ENCODE data around the gene GRAMD4. TPM values are rescaled to one million over a fixed set of nuclear protein-coding genes. Genes with fewer than 3 reads are reported as not detected.
"Not testable (repeated sequence)": the region's sequence is repeated elsewhere in the genome, so short reads cannot be mapped to it uniquely, and the experiment has no call there.

GRAMD4 gene
- polyA plus RNA-seq, 6 donors from 2014 or later: 4.0 to 12.5 (median 6.9) TPM

DNA sequence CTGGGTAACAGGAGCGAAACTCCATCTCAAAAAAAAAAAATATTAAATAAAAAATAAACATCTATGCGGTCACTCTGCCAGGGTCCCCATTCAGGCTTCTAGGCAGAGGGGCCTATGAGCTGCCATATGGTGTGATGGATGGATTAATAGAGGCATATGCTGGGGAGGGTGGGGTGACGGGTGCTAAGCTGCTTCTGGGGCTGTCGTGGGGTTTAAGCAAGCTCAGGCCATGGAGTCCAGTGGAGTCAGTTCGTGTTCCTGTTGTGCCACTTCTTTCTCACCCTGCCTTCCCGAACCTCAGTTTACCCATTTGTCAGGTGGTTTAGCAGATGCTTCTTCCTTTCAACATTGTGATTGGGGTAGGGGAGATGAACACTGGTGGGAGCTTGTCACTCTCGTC is 9.0 kb upstream of the GRAMD4 start:
- no peak for DNase-seq
- H3K4me3 Mint-ChIP-seq: no peak overlapping the region
- no peak for ATAC-seq (ENCODE audit: low read depth in 2 of 2)
- no peaks in the 10 kb centered on the region for H3K27me3 Mint-ChIP-seq
- H3K9me3 Mint-ChIP-seq: no peaks in the 10 kb centered on the region
- no peaks in the 10 kb centered on the region for H3K36me3 Mint-ChIP-seq
- peaks cover 34 to 37% (median 35%) of the 10 kb centered on the region in 3 donors for H3K4me1 Mint-ChIP-seq
- no peak overlapping the region for H3K27ac Mint-ChIP-seq

- H3K4me1 Mint-ChIP-seq: peaks cover 34 to 36% (median 35%) of the 10 kb centered on the region in 3 donors
- ATAC-seq (ENCODE audit: low read depth in 2 of 2): no peak
- peak overlapping the region in 7 of 8 donors; percentile 60 to 93 (median 84) for H3K4me3 Mint-ChIP-seq
- peak overlapping the region in 5 of 6 donors; percentile 33 to 97 (median 85) for H3K27ac Mint-ChIP-seq
- no peaks in the 10 kb centered on the region for H3K9me3 Mint-ChIP-seq
- H3K27me3 Mint-ChIP-seq: no peaks in the 10 kb centered on the region
- H3K36me3 Mint-ChIP-seq: no peaks in the 10 kb centered on the region
- DNase-seq: no peak
These were observed 7.8 kb upstream of the GRAMD4 start for GRCh38 chr22:46612341-46612903.

DNA sequence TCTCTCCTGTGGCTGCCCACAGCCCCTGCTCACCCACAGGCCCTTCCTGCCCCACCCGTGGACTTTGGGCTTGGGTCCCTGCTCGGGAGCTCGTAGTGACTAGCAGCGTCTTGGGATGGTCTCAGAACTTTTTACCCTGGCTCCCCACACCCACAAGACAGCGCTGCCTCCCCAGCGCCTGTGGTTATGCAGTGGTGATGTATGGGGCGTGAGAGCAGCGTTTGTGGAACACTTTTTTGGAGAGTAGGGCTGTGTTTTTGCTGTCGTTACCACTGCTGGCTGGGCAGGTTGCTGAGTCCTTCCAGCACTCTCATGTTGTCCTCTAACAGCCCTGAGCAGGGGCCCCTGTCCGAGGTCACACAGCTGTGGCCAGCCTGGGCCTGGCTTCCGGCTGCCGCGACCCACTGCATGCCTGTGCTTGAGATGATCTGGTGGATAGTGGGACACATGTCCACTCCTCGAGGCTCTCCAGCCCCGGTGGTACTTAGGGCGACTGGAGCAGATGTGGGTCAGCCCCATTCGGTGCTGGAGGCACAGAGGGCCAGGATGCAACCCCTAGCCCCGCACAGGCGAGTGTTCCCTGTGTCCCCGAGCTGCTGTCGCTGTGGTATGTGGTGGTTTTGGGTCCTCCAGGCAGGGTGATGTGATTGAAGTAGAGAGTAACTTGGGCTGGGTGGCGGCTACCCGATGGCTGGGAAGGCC is 7.1 kb upstream of the GRAMD4 start:
- no peak for DNase-seq

DNA sequence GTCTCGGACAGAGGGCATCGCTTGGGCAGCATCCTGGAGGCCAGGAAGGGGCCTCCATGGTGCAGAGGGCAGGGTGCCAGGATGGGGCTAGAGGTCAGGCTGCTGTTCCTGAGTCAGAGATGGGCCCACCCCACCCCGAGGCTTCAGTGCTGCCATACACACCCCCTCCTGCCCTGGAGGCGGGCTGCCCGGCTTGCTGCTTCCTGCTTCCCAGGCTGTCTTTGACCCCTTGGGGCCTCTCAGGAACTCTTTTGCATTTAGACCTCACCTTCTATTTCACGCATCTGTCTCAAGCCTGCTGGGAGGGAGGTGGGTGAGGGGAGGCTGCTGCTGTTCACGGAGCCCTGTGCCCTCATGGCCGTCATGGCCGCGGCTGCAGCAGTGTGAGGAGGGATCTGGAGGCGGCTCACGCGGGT is 6.6 kb upstream of the GRAMD4 start:
- no peaks in the 10 kb centered on the region for H3K27me3 Mint-ChIP-seq
- no peaks in the 10 kb centered on the region for H3K36me3 Mint-ChIP-seq
- peak overlapping the region in 5 of 6 donors; percentile 81 to 97 (median 86) for H3K27ac Mint-ChIP-seq
- peaks cover 30 to 40% (median 33%) of the 10 kb centered on the region in 3 donors for H3K4me1 Mint-ChIP-seq
- no peak for DNase-seq
- ATAC-seq (ENCODE audit: low read depth in 2 of 2): peak in 1 of 2 donors; percentile 17
- peak overlapping the region; percentile 79 to 93 (median 88) for H3K4me3 Mint-ChIP-seq
- H3K9me3 Mint-ChIP-seq: no peaks in the 10 kb centered on the region

More for the DNA sequence above, 7.1 kb upstream of the GRAMD4 start:
- H3K4me1 Mint-ChIP-seq: peaks cover 29 to 37% (median 31%) of the 10 kb centered on the region in 3 donors
- H3K9me3 Mint-ChIP-seq: no peaks in the 10 kb centered on the region
- peak overlapping the region; percentile 79 to 93 (median 86) for H3K4me3 Mint-ChIP-seq
- H3K27me3 Mint-ChIP-seq: no peaks in the 10 kb centered on the region
- peak overlapping the region in 5 of 6 donors; percentile 33 to 97 (median 85) for H3K27ac Mint-ChIP-seq
- peak in 1 of 2 donors; percentile 15 for ATAC-seq (ENCODE audit: low read depth in 2 of 2)
- no peaks in the 10 kb centered on the region for H3K36me3 Mint-ChIP-seq

DNA sequence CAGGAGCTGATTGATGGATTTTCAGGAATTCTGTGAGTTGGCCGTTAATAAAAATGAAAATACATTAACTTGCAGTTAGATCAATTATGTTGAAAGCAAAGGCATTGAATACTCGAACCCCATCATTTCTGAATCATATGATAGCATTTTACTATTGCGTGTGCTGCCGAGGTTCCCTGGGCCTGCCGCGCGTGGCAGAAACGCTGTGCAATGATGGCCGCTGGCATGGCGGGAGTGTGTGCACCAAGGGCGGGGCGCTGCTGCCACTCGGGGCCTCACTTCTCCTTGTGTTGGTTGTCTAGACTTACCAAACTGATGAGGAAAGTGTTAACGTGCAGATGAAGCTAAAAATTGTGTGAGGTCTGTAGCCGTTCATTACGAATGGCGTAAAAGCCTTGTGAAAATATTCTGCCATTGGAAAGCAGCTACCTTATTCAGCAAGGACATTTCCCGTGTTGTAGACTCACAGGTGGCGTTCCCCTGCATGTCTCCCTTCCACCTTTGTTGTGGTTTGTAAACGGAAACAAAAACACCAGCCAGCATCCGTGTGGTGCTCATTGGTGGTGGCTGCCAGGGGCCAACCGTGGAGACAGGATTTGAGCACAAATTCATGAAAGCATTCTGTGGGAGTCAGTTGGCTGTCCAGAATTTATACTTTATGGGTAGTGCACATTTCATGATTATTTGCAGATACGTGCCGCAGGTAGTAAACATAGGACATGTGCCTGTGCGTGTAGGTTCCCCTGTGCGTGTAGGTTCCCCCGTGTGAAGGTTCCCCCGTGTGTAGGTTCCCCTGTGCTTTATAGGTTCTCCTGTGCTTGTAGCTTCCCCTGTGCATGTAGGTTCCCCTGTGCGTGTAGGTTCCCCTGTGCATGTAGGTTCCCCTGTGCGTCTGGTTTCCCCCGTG is 5.9 kb upstream of the GRAMD4 start:
- peaks cover 34 to 44% (median 40%) of the 10 kb centered on the region in 3 donors for H3K4me1 Mint-ChIP-seq
- no peaks in the 10 kb centered on the region for H3K36me3 Mint-ChIP-seq
- peak overlapping the region; percentile 81 to 97 (median 86) for H3K27ac Mint-ChIP-seq
- peak overlapping the region; percentile 79 to 93 (median 88) for H3K4me3 Mint-ChIP-seq
- H3K27me3 Mint-ChIP-seq: no peaks in the 10 kb centered on the region
- ATAC-seq (ENCODE audit: low read depth in 2 of 2): peak; percentile 76 to 78
- peak; percentile 57 for DNase-seq
- H3K9me3 Mint-ChIP-seq: no peaks in the 10 kb centered on the region

DNA sequence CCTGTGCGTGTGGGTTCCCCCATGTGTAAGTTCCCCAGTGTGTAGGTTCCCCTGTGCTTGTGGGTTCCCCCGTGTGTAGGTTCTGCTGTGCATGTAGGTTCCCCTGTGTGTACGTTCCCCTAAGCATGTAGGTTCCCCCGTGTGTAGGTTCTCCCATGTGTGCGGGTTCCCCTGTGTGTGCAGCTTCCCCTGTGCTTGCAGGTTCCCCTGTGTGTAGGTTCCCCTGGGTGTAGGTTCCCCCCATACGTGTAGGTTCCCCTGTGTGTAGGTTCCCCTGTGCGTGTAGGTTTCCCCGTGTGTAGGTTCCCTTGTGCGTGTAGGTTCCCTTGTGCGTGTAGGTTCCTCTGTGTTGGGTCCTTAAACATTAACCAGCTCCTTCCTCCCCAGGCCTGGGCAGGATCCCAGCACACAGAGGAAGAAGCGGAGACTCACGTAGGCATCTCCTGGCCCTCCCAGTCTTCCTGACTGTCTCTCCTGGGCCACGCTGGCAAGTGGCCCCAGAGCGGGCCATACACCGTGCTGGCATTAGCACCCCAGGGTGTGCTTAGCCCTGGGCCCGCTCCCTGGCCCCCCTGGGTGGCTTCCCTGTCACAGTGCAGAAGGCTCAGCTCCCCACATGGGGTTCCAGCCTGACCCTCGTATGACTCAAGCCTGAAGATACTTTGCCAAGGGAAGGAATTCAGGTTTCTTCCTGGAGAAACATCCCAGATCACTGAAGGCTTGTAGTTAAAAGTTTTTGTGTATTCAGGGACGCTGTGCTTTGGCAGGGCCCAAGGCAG is 2.8 kb upstream of the GRAMD4 start:
- Mint-ChIP-seq H3K4me1 (peaks cover 49 to 55% (median 54%) of the 10 kb centered on the region in 3 donors), H3K36me3 (no peaks in the 10 kb centered on the region), H3K27ac (peak overlapping the region in 1 of 6 donors; percentile 63), H3K9me3 (no peaks in the 10 kb centered on the region), H3K4me3 (no peak overlapping the region), H3K27me3 (no peaks in the 10 kb centered on the region)
- no peak for DNase-seq
- no peak for ATAC-seq (ENCODE audit: low read depth in 2 of 2)

GRCh38 chr22:46617986-46618647 is 2.1 kb upstream of the GRAMD4 start:
- DNase-seq: no peak
- no peak for ATAC-seq (ENCODE audit: low read depth in 2 of 2)
- Mint-ChIP-seq H3K27ac (peak overlapping the region in 1 of 6 donors; percentile 79), H3K27me3 (no peaks in the 10 kb centered on the region), H3K9me3 (no peaks in the 10 kb centered on the region), H3K4me3 (peak overlapping the region in 2 of 8 donors; percentile 52 to 69), H3K36me3 (no peaks in the 10 kb centered on the region), H3K4me1 (peaks cover 43 to 54% (median 51%) of the 10 kb centered on the region in 3 donors)

DNA sequence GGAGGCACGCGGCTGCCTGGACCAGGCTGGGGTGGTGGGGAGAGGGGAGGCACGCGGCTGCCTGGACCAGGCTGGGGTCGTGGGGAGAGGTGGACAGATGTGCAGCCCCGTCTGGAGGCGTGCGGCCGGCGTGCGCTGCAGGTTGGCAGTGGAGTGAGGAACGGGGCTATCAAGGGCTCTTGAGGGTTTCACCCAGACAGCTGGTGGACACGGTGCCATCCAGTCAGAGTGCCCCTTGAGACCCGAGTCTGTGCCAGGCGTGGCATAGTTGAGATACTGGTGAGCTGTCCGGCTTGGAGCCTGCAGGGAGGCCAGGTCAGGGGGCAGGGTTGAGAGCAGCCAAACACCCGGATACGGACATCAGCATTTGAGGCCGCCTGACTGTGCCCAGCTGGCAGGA is 1.5 kb upstream of the GRAMD4 start:
- Mint-ChIP-seq H3K4me1 (peaks cover 38 to 54% (median 51%) of the 10 kb centered on the region in 3 donors), H3K27ac (peak overlapping the region in 3 of 6 donors; percentile 62 to 79 (median 79)), H3K4me3 (peak overlapping the region in 3 of 8 donors; percentile 8 to 32 (median 25)), H3K36me3 (no peaks in the 10 kb centered on the region), H3K9me3 (no peaks in the 10 kb centered on the region), H3K27me3 (no peaks in the 10 kb centered on the region)
- ATAC-seq (ENCODE audit: low read depth in 2 of 2) (no peak), DNase-seq (no peak)

- H3K27me3 Mint-ChIP-seq: no peaks in the 10 kb centered on the region
- no peaks in the 10 kb centered on the region for H3K9me3 Mint-ChIP-seq
- DNase-seq: no peak
- H3K4me1 Mint-ChIP-seq: peaks cover 32 to 54% (median 51%) of the 10 kb centered on the region in 3 donors
- ATAC-seq (ENCODE audit: low read depth in 2 of 2): no peak
- H3K4me3 Mint-ChIP-seq: peak overlapping the region in 3 of 8 donors; percentile 8 to 29 (median 9)
- H3K36me3 Mint-ChIP-seq: no peaks in the 10 kb centered on the region
- peak overlapping the region in 3 of 6 donors; percentile 41 to 76 (median 62) for H3K27ac Mint-ChIP-seq
These were observed 851 bp upstream of the GRAMD4 start for GRCh38 chr22:46619240-46619829.

DNA sequence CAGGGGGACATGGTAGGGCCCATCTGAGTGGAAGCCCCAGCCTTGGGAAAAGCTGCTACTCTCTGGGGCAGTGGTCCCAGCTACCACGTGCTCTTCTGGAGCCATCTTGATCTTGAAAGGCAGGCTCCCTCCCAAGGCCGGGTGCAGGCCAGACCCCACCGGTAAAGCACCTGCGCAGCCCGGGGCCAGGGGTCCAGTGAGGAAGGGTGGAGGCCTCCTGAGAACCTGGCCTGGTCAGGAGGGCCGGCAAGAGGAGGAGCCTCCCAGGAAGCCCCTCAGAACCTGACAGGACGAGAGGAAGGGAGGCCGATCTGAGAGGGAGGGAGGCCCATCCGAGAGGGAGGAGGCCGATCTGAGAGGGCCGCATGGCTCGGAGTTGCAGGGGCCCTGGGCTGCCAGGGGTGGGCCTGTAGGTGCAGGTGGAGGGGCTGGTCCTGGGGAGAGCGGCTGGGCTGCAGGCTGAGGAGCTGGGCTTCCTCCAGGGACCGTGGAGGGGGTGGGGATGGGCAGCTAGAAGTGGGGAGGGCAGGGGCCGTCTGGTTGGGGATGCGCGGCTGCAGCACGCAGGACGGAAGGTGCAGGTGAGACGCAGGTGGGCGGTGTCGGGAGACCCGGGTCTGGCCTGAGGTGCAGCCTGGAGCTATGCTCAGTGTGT is 529 bp downstream of the GRAMD4 start:
- H3K36me3 Mint-ChIP-seq: no peaks in the 10 kb centered on the region
- H3K4me3 Mint-ChIP-seq: peak overlapping the region in 1 of 8 donors; percentile 50
- H3K9me3 Mint-ChIP-seq: no peaks in the 10 kb centered on the region
- peaks cover 33 to 59% (median 53%) of the 10 kb centered on the region in 3 donors for H3K4me1 Mint-ChIP-seq
- no peak for ATAC-seq (ENCODE audit: low read depth in 2 of 2)
- no peaks in the 10 kb centered on the region for H3K27me3 Mint-ChIP-seq
- DNase-seq: no peak
- peak overlapping the region in 1 of 6 donors; percentile 71 for H3K27ac Mint-ChIP-seq

DNA sequence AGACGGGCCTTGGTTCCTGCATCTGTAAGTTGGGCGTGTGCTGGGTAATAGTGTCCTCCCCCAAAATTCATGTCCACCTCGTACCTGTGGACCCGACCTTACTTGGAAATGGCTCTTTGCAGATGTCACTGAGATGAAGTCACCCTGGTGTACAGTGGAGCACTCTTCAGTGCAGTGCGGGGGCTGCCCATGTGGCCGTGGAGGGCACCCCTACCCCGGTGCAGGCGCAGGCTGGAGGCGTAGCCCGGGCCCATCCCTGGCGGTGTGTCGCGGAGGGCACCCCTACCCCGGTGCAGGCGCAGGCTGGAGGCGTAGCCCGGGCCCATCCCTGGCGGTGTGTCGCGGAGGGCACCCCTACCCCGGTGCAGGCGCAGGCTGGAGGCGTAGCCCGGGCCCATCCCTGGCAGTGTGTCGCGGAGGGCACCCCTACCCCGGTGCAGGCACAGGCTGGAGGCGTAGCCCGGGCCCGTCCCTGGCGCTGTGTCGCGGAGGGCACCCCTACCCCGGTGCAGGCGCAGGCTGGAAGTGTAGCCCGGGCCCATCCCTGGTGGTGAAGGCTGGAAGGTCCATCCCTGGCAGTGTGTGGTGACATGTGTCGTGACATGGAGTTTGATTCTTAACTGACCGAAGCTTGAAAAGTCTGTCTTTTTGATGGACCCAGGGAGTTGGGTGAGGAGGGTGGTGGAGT is 1.2 kb downstream of the GRAMD4 start:
- ATAC-seq (ENCODE audit: low read depth in 2 of 2); H3K9me3 Mint-ChIP-seq; DNase-seq; H3K36me3 Mint-ChIP-seq; H3K27me3 Mint-ChIP-seq: not testable (repeated sequence)
- H3K4me1 Mint-ChIP-seq: peaks cover 33 to 59% (median 53%) of the 10 kb centered on the region in 3 donors
- H3K27ac Mint-ChIP-seq: peak overlapping the region in 4 of 6 donors; percentile 34 to 80 (median 74)
- H3K4me3 Mint-ChIP-seq: peak overlapping the region in 4 of 8 donors; percentile 57 to 81 (median 66)
